ENCODE data around the gene SIX4.

The SIX4 gene

GRCh38 chr14:60721326-60722106 is 2.6 kb downstream of the SIX4 start:
- DNase-seq, result peak; percentile 12

GRCh38 chr14:60720962-60721325 is 3.2 kb downstream of the SIX4 start:
- DNase-seq, result no peak

GRCh38 chr14:60720391-60720790 is 3.8 kb downstream of the SIX4 start:
- no peak for DNase-seq

GRCh38 chr14:60713513-60713912 is 10.6 kb downstream of the SIX4 start:
- DNase-seq, result no peak

- no peak for DNase-seq
Measured at GRCh38 chr14:60710494-60710893, 13.7 kb downstream of the SIX4 start.

- no peak for DNase-seq
Measured at GRCh38 chr14:60707858-60708257, 16.3 kb downstream of the SIX4 start.

- no peak for DNase-seq
Measured at GRCh38 chr14:60705100-60705499, 19.1 kb downstream of the SIX4 start.

GRCh38 chr14:60700598-60700997 is 23.6 kb downstream of the SIX4 start:
- DNase-seq, result no peak

GRCh38 chr14:60695327-60695726 is 28.8 kb downstream of the SIX4 start:
- DNase-seq, result no peak

GRCh38 chr14:60691383-60692113 is 32.6 kb downstream of the SIX4 start:
- no peak for DNase-seq

- no peak for DNase-seq
Measured at GRCh38 chr14:60686865-60687264, 37.3 kb downstream of the SIX4 start.

- DNase-seq, result no peak
Measured at GRCh38 chr14:60684203-60684602, 39.9 kb downstream of the SIX4 start.

GRCh38 chr14:60681271-60681670 is 42.9 kb downstream of the SIX4 start:
- no peak for DNase-seq

- no peak for DNase-seq
Measured at GRCh38 chr14:60680511-60680910, 43.6 kb downstream of the SIX4 start.

- DNase-seq, result no peak
Measured at GRCh38 chr14:60679566-60680258, 44.4 kb downstream of the SIX4 start.

- no peak for DNase-seq
Measured at GRCh38 chr14:60677701-60678100, 46.5 kb downstream of the SIX4 start.

- DNase-seq, result no peak
Measured at GRCh38 chr14:60670989-60671388, 53.2 kb downstream of the SIX4 start.

GRCh38 chr14:60668431-60669112 is 55.6 kb downstream of the SIX4 start:
- DNase-seq, result no peak

- peak; percentile 29 for DNase-seq
Measured at GRCh38 chr14:60665177-60665550, 59.0 kb downstream of the SIX4 start.

- DNase-seq, result no peak
Measured at GRCh38 chr14:60662982-60663381, 61.2 kb downstream of the SIX4 start.

GRCh38 chr14:60661721-60662120 is 62.4 kb downstream of the SIX4 start:
- no peak for DNase-seq

Data from NCI-H1092 (cell line).